Renal cortical epithelial cell (primary cell): ENCODE measurements around the gene DNMBP. TPM values are rescaled to one million over a fixed set of nuclear protein-coding genes. Genes with fewer than 3 reads are reported as not detected.
"Not testable (repeated sequence)": the region's sequence is repeated elsewhere in the genome, so short reads cannot be mapped to it uniquely, and the experiment has no call there.

Source experiments
- DNase-seq: peaks from one replicate; pipeline ENCODE4 v3.0.0-alpha.2; 2011; ENCODE audit warnings: low read depth
- total RNA-seq: library from RNA; depleted of rRNA; stranded (reverse); fragments of >200 nt; gene quantifications from 2 replicates; pipeline ENCODE4 v1.2.3, GENCODE V29; 2014

Gene DNMBP
- total RNA-seq, 1 donor from 2014 or later: 21.2 TPM

DNA sequence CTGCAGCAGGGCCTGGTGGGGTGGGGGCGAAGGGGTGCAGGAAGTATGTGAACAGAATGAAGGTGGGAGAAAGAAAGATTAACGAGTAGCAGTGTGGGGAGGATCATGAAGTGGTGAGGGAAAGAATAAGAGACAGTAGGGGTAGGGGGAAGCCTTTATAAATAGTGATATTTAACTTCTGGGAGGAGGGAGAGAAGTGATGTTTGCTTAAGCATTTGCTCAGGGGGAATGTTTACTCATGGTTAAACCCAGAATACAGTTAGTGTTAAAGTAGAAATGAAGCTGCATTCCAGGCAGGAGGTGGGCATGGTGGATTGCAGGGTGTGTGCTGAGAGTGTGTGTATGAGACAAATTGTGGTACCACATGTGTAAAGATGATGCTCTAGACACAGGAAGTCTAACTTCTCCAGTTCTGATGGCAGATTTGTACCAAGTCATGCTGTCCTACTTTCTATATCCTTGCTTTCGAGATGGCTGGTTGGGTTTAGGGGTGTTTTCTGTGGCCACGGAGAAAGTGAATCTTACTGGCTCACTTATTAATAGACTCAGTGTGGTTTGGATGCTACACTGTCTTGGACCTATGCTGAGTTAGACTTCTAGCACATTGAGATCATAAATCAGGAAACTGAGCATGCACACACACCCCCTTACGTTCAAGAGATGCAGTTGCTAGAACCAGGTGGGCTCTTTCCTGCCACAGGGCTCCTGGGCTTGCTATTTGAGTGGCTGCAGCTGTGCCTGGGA is 10.6 kb upstream of the DNMBP start:
- DNase-seq: peak; percentile 50

DNA sequence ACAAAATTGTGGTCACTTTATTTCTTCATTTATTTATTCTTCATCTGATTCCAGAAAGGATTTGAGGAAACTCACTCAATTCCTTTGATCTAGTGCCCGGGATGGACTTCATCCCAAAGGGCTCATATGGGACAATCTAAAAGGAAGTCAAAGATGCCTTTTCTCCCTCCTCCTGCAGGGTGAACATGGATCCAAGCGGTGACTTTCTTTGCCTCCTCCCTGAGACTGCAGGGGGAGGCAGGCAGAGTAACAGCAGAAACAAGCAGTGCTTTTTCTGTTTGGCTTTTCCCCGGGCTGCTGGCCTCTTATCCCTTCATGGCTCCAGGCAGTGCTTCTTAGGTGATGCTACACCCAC is 10.0 kb upstream of the DNMBP start:
- DNase-seq: no peak

DNA sequence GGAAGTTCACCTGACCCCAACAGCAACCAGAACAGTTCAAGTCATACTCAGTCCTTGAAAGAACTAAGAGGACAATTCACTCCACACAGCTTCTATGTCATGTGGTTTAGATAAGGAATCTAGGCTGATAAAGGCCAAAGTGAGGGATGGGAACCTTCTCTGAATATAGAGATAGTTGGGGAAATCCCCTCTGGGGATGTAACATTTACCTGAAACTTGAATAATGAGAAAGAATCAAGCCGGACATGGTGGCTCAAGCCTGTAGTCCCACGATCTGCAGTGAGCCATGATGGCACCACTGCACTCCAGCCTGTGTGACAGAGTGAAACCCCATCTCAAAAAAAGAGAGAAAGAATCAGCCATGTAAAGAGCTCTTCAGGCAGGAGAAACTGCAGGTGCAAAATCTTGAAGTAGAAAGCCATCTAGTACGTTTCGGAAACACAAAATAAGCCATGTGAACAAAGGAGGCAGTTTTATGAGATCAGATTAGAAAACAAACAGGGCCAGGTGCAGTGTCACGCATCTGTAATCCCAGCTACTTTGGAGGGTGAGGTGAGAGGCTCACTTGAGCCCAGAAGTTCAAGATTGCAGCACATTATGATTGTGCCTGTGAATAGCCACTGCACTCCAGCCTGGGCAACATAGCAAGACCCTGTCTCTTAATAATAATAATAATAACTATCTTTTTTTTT is 4.5 kb upstream of the DNMBP start:
- no peak for DNase-seq

DNA sequence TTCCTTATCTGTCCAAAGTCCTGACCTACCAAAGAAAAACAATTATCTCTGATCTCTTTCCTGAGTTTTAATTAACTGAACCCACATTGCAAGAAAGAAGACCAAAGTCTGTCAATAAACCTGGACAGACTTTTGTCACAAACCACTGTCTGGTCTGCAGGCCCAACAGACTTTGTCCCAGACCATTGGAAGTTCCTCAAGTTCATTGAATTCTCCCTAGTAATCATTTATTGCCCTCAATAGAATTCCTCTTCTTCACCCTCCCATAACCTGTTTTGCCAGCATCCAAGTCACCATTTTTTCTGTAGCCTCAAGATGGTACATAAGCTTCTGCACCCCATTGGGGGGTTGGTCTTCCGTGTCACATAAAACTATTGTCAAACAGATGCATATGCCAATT is 3.9 kb upstream of the DNMBP start:
- DNase-seq: no peak

DNA sequence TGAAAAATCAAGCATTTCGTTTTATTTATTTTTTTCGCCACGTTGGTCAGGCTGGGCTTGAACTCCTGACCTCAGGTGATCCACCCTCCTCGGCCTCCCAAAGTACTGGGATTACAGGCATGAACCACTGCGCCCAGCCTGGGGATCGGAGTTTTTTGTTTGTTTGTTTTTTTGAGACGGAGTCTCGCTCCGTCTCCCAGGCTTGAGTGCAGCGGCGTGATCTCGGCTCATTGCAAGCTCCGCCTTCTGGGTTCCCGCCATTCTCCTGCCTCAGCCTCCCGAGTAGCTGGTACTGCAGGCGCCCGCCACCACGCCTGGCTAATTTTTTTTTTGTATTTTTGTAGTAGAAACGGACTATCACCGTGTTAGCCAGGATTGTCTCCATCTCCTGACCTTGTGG is 2.2 kb upstream of the DNMBP start:
- not testable (repeated sequence) for DNase-seq

DNA sequence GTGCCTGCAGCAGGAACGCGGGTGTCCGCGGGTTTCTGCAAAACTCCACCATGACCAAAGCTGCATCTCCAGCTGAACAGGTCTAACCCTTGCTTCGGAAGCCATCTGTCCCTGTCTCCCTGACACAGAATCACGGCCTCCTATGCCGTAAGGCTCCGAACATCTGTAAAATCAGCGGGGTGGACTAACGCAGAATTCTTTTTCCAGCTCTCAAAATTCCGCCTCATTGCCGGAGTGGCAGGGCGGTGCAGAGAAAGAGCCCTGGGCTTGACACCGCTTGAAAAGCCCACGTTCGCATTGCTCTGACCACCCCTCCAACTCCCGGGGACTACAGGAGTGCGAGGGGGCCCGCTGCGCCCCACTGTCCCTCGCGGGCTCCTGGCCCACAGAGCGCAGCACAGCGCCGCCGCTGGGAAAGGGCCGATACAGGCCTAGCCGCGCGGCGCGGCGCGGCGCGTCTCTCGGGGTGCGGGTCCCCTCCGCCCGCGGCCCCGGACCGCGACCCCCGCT is 409 bp downstream of the DNMBP start:
- DNase-seq: no peak

DNA sequence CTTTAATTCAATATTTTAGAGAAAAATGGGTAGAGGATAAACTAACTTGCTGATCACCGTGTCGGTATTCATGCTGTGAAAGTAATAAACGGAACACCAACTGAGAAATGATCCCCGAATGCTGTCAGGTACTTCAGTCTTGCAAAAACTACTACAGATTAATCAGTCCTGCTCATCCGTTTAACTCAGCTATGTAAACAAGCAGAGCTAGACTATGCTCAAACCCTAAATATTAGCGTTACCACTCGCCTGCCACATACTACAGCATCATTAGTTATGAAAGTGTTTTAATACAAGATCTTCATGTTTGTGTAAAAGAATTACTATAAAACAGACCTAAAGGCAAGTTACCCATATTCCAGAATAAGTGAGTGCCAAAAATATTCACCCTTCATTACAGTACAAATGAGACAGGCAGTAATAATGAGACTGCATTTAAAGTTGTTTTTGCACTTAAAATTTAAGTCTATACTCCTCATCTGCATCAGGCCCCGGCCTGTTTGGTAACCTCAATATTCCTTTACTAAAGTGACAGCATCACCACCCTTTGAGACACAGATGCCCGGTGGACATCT is 952 bp downstream of the DNMBP start:
- DNase-seq: no peak

DNA sequence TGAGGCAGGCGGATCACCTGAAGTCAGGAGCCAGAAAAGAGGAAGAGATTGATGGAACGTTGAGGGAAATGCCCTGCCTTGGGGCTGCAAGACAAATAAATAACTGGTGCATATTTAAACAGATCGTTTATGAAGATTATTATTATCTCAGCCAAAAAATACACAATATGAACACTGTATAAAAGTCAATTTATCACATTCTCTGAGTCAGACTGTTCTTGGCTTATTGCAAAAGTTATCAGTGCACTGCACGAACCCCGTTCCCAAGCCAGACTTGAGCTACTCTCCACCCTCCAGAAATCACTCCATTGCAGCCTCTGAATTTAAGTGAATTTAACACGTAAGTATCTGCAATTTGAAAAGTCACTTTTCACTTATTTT is 1.6 kb downstream of the DNMBP start:
- DNase-seq: no peak

DNA sequence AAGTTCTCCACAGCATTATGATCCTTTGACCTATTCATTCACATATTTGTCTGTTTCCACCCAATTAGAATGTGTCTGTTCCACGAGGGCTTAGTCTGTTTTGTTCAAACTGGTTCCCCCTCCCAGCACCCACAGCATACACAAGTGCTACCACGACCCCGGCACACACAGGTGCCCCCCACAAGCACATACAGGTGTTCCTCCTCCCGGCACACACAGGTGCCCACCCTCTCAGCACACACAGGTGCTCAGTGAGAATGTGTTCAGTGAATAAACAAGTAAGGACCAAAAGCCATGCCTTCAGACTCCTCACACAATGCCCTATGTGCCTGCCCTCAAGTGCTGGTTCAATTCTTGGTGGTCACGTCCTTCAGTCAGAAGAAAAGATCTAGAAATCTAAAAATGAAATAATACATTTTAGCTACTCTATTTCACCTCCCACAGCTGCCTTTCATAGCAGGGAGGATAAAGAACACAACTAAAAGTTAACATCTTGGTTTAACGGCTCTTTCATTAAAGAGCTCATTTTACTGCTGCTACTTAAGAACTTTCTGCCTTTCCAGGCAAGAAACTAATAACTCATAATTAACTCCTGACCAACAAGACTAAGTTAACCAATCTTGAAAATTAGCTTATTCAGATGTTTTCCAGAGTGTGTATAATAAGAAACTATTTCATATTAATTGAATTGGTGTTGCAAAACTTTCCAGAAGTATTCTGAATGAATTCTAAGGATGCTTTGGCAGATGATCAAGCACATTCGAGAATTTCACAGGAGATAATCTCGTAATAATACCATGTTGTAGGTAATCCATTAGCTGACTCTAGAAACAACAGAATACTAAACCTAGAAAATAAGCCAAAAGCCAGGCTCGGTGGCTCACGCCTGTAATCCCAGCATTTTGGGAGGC is 2.3 kb downstream of the DNMBP start:
- no peak for DNase-seq

DNA sequence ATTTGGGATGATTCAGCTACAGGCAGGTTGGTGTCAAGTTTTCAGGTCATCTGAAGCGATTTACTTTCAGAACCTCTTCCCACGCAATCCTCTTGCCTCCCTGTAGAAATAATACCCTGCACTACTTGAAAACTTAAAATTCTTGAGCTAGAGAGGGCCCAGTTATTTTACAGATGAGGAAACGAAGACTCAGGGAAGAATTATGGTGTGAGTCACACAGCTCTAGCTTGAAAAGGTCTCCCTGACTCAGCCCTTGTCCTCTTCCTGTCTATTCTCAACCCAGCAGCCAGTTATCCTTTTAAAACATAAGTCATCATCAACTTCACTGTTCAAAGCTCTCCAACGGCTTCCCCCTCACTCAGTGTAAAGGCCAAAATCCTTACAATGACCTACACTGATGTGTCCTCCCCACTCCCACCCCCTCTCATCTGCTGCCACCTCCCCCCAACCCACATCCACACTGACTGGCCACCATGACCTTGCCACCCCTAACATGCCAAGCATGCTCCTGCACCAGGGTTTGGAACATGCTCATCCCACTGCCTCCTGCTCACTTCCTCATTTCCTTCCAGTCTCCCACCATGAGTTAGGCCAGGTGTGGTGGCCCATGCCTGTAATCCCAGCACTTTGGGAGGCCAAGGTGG is 3.4 kb downstream of the DNMBP start:
- peak; percentile 94 for DNase-seq

DNA sequence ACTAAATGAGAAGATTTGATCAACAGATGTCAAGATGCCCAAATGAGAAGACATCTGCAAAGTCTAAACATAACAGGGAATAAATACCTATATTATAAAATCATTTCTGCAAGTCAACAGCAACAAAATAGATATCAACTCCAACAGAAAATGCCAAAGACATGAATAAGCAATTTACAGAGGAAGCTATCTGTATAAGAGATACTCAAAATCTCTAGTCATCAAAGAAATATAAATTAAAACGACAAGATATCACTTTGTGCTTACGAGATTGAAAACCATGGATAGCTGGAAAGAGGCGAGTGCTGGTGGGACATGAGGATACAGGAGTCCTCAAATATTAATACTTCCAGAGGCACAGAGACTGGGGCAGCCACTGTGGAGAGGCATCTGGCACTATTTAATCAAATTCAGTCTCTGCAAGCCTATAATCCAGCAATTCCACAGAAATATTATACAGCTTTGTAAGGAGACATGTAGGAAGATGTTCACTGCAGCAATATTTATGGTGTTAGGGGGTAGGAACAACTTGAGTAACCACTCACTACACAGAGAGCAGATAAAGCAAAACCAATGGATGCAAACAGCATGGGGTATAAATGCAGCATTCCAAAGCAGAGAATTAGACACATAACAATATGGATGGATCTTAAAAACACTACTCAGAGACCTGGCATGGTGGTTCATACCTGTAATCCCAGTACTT is 4.8 kb downstream of the DNMBP start:
- no peak for DNase-seq

DNA sequence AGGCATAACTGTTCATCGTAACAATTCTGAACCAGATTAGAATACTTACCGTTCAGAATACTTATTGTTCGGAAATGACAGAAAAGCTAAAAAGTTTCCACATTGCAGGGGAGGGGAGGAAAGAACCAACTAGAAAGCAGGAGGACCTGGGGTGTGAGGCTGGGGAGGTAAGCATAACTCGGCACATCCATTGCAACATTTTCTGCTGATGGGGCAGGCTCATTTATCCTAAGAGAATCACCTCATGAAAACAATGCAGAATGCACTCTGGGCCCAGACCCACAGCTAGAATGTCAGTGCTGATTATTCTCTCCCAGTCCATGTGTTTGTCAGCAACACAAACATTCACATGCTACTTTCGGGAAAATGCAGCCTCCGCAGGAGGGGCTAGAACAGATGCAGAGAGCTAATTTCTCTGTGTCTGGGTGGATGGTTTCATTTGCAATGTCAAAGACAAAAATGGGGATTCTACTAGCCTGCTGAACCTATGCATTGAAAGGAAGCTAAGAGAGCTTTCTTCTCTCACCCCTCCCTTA is 9.6 kb downstream of the DNMBP start:
- DNase-seq: no peak

DNA sequence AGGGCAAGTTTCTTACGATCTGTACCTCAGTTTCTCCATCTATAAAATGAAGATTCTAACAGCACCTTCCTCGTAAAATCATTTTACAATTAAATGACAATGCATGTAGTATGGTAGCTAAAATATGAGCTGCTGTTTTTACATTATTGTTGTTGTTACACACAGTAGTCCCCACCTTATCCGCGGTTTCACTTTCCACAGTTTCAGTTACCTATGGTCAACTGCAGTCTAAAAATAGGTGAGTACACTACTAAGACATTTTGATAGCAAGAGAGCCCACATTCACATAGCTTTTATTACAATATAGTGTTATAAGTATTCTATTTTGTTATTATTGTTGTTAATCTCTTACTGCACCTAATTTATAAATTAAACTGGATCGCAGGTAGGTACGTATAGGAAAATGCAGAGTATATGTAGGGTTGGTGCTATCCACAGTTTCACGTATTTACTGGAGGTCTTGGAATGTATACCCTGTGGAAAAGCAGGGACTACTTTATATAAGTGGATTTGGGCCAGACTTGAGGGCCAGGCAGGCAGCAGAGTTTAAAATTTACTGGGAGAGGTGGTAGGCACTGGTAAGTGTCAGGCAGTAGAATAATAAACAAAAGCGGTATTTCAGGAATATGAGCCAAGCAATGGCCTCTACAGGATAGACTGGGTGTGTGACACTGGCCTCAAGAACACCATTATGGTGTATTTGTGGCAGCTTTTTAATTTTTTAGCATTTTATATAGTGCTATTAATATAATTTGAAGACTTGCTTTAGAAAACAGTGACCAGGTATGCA is 10.2 kb downstream of the DNMBP start:
- DNase-seq: no peak

DNA sequence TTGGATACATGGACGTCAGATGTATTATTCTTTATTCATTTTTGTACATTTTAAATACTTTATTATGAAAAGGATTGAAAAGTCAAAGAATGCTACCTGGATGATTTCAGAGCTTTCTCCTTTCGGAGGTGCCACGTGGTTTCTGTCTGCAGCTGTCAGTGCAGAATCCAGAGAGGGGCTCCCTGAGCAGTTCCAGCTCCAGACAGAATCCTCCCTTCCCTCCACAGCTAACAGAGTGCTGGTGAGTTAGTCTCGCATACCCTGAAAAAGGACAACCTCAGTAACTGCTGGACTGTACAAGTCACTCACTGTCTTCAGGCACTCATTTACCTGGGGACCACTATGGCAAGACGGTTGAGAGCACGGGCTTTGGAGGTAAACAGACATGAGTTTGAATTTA is 10.9 kb downstream of the DNMBP start:
- no peak for DNase-seq

DNA sequence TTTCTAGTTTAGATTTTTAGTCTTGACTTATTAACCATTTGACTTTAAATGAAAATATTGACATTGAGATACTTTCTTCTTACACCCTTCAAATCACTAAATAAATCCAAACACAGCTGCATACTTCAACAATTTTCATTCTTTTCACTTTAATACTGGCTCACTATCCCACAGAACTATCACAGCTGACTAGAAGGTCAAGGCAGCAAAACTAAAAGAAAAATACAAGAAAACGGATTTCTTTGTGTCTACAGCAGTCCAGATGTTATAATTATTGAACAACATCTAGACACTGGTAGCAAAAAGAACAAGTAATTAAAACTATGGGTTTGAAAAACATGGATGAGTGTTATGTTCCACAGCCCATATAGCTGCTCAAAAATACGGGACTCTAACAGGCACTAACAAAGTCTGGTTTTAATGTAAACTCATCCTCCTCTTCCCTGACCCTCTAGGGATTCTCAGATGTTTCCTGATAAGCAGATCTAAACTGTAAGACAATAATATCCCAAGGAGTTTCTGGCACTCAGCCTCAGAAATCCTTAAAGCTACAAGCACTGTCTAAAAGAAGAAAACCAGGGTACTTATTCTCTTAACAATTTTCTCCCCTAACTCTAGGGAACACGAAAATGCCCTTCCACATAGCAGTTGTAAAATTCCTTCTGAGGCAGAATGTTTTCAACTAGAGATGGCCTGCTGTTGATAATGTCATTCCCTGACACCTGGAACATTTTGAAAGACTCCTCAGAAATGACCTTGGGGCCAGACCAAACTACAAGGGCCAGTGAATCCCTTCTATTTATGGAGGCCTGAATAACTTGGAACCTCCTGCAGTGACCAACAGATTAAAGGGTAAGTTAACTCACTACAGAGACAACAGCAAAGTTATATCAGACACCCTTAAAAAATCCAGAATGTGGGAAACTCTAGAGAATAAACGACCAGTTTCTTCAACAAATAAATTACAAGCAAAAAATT is 12.8 kb downstream of the DNMBP start:
- DNase-seq: no peak

DNA sequence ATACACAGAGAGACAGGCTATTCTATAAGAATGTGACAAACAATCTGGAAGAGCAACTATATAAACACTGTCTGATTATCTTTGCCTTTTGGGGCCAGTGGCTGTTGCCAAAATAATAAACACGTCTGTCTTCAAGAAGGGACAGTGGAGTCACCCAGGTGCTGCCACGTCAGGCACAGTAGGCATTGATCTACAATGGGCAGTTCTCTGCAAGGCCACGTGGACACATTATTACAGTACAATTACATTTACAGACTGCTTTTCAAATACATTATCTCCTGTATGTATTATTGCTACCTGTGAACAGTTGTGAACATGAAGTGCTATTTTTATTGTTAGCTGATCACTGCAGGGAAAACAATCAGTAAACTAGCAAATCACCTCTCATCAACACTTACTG is 14.0 kb downstream of the DNMBP start:
- no peak for DNase-seq

DNA sequence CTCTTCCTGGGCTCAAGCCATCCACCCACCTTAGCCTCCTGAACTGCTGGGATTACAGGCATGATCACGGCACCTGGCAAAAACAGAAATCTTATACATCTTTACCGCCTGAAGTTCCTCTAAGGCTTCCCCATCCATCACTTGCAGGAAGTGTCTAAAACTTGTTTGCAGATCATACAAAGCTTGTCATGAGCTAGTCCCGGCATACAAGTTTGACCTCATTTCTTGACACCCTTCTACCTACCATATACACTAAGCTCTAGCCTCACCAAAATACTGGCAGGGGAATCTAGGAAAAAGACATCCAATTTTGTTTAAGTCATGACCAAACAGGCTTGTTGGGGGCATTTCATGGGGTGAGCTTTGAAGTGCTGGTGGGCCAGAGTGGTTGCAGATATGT is 14.5 kb downstream of the DNMBP start:
- no peak for DNase-seq

DNA sequence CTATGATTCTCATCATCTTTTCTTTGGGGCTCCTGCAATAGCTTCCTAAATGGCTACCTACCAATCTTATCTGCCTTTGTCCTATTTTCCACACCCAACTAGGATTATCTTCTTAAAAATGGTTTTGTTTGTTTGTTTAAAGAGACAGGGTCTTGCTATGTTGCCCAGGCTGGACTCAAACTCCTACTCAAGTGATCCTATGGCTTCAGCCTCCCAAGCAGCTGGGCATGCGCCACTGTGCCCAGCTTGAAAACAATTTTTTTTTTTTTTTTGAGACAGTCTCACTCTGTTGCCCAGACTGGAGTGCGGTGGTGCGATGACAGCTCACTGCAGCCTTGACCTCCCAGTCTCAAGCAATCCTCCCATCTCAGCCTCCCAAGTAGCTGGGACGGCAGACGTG is 14.9 kb downstream of the DNMBP start:
- DNase-seq: no peak
